ENCODE measurements around the gene UPB1.

UPB1 gene

GRCh38 chr22:24494528-24495364 is at the start of gene UPB1:
Gene UPB1 (plus strand): TSS chr22:24495332. CDS start chr22:24495404, 72 bp downstream.
- Histone ChIP-seq H3K9me3 (ENCODE audit: control insufficient read depth, low read depth, low read length) (no peaks in the 10 kb centered on the region), H3K9ac (ENCODE audit: low read length) (no peak within 1 kb of the TSS), H3K27me3 (ENCODE audit: control insufficient read depth, insufficient read depth, low read length) (peaks cover 53% of the 10 kb centered on the region), H3K27ac (ENCODE audit: low read length) (no peak within 1 kb of the TSS), H3K4me3 (ENCODE audit: low read length) (peak within 1 kb of the TSS; percentile 51), H3K36me3 (ENCODE audit: control insufficient read depth, low read depth, low read length) (no peaks in the 10 kb centered on the region), H3K4me1 (ENCODE audit: control insufficient read depth, low read depth, low read length) (no peaks in the 10 kb centered on the region)

GRCh38 chr22:24445481-24446259 is 49.5 kb upstream of the UPB1 start:
- Histone ChIP-seq H3K4me3 (ENCODE audit: low read length) (no peak overlapping the region), H3K27me3 (ENCODE audit: control insufficient read depth, insufficient read depth, low read length) (no peaks in the 10 kb centered on the region), H3K9ac (ENCODE audit: low read length) (no peak overlapping the region), H3K36me3 (ENCODE audit: control insufficient read depth, low read depth, low read length) (no peaks in the 10 kb centered on the region), H3K27ac (ENCODE audit: low read length) (no peak overlapping the region), H3K4me1 (ENCODE audit: control insufficient read depth, low read depth, low read length) (peaks cover 12% of the 10 kb centered on the region), H3K9me3 (ENCODE audit: control insufficient read depth, low read depth, low read length) (no peaks in the 10 kb centered on the region)

GRCh38 chr22:24446260-24446611 is 48.9 kb upstream of the UPB1 start:
- Histone ChIP-seq H3K36me3 (ENCODE audit: control insufficient read depth, low read depth, low read length) (no peaks in the 10 kb centered on the region), H3K9ac (ENCODE audit: low read length) (no peak overlapping the region), H3K4me1 (ENCODE audit: control insufficient read depth, low read depth, low read length) (peaks cover 12% of the 10 kb centered on the region), H3K4me3 (ENCODE audit: low read length) (no peak overlapping the region), H3K27me3 (ENCODE audit: control insufficient read depth, insufficient read depth, low read length) (no peaks in the 10 kb centered on the region), H3K9me3 (ENCODE audit: control insufficient read depth, low read depth, low read length) (no peaks in the 10 kb centered on the region), H3K27ac (ENCODE audit: low read length) (no peak overlapping the region)

GRCh38 chr22:24450610-24451009 is 44.5 kb upstream of the UPB1 start:
- H3K9ac ChIP-seq (ENCODE audit: low read length): no peak overlapping the region
- H3K4me3 ChIP-seq (ENCODE audit: low read length): no peak overlapping the region
- no peaks in the 10 kb centered on the region for H3K27me3 ChIP-seq (ENCODE audit: control insufficient read depth, insufficient read depth, low read length)
- no peaks in the 10 kb centered on the region for H3K36me3 ChIP-seq (ENCODE audit: control insufficient read depth, low read depth, low read length)
- H3K4me1 ChIP-seq (ENCODE audit: control insufficient read depth, low read depth, low read length): peaks cover 3% of the 10 kb centered on the region
- no peak overlapping the region for H3K27ac ChIP-seq (ENCODE audit: low read length)
- H3K9me3 ChIP-seq (ENCODE audit: control insufficient read depth, low read depth, low read length): no peaks in the 10 kb centered on the region

GRCh38 chr22:24451162-24451561 is 44.0 kb upstream of the UPB1 start:
- H3K36me3 ChIP-seq (ENCODE audit: control insufficient read depth, low read depth, low read length): no peaks in the 10 kb centered on the region
- no peaks in the 10 kb centered on the region for H3K27me3 ChIP-seq (ENCODE audit: control insufficient read depth, insufficient read depth, low read length)
- H3K4me3 ChIP-seq (ENCODE audit: low read length): no peak overlapping the region
- H3K9me3 ChIP-seq (ENCODE audit: control insufficient read depth, low read depth, low read length): no peaks in the 10 kb centered on the region
- H3K4me1 ChIP-seq (ENCODE audit: control insufficient read depth, low read depth, low read length): no peaks in the 10 kb centered on the region
- no peak overlapping the region for H3K9ac ChIP-seq (ENCODE audit: low read length)
- no peak overlapping the region for H3K27ac ChIP-seq (ENCODE audit: low read length)

- Histone ChIP-seq H3K36me3 (ENCODE audit: control insufficient read depth, low read depth, low read length) (no peaks in the 10 kb centered on the region), H3K9me3 (ENCODE audit: control insufficient read depth, low read depth, low read length) (no peaks in the 10 kb centered on the region), H3K9ac (ENCODE audit: low read length) (no peak overlapping the region), H3K4me1 (ENCODE audit: control insufficient read depth, low read depth, low read length) (no peaks in the 10 kb centered on the region), H3K4me3 (ENCODE audit: low read length) (no peak overlapping the region), H3K27ac (ENCODE audit: low read length) (no peak overlapping the region), H3K27me3 (ENCODE audit: control insufficient read depth, insufficient read depth, low read length) (no peaks in the 10 kb centered on the region)
Observed at GRCh38 chr22:24453853-24454252, 41.3 kb upstream of the UPB1 start.

GRCh38 chr22:24455039-24455438 is 40.1 kb upstream of the UPB1 start:
- Histone ChIP-seq H3K4me3 (ENCODE audit: low read length) (no peak overlapping the region), H3K4me1 (ENCODE audit: control insufficient read depth, low read depth, low read length) (no peaks in the 10 kb centered on the region), H3K9ac (ENCODE audit: low read length) (no peak overlapping the region), H3K27ac (ENCODE audit: low read length) (no peak overlapping the region), H3K27me3 (ENCODE audit: control insufficient read depth, insufficient read depth, low read length) (no peaks in the 10 kb centered on the region), H3K9me3 (ENCODE audit: control insufficient read depth, low read depth, low read length) (no peaks in the 10 kb centered on the region), H3K36me3 (ENCODE audit: control insufficient read depth, low read depth, low read length) (no peaks in the 10 kb centered on the region)

GRCh38 chr22:24455751-24456426 is 39.2 kb upstream of the UPB1 start:
- Histone ChIP-seq H3K4me1 (ENCODE audit: control insufficient read depth, low read depth, low read length) (peaks cover 6% of the 10 kb centered on the region), H3K9me3 (ENCODE audit: control insufficient read depth, low read depth, low read length) (no peaks in the 10 kb centered on the region), H3K27me3 (ENCODE audit: control insufficient read depth, insufficient read depth, low read length) (no peaks in the 10 kb centered on the region), H3K36me3 (ENCODE audit: control insufficient read depth, low read depth, low read length) (no peaks in the 10 kb centered on the region), H3K4me3 (ENCODE audit: low read length) (no peak overlapping the region), H3K9ac (ENCODE audit: low read length) (no peak overlapping the region), H3K27ac (ENCODE audit: low read length) (no peak overlapping the region)

- Histone ChIP-seq H3K4me1 (ENCODE audit: control insufficient read depth, low read depth, low read length) (peaks cover 7% of the 10 kb centered on the region), H3K27ac (ENCODE audit: low read length) (no peak overlapping the region), H3K4me3 (ENCODE audit: low read length) (no peak overlapping the region), H3K27me3 (ENCODE audit: control insufficient read depth, insufficient read depth, low read length) (no peaks in the 10 kb centered on the region), H3K9me3 (ENCODE audit: control insufficient read depth, low read depth, low read length) (no peaks in the 10 kb centered on the region), H3K36me3 (ENCODE audit: control insufficient read depth, low read depth, low read length) (no peaks in the 10 kb centered on the region), H3K9ac (ENCODE audit: low read length) (no peak overlapping the region)
Observed at GRCh38 chr22:24457894-24458420, 37.2 kb upstream of the UPB1 start.

- Histone ChIP-seq H3K4me1 (ENCODE audit: control insufficient read depth, low read depth, low read length) (peaks cover 7% of the 10 kb centered on the region), H3K27me3 (ENCODE audit: control insufficient read depth, insufficient read depth, low read length) (no peaks in the 10 kb centered on the region)
Observed at GRCh38 chr22:24459911-24460310, 35.2 kb upstream of the UPB1 start.

GRCh38 chr22:24460418-24461089 is 34.6 kb upstream of the UPB1 start:
- H3K4me3 ChIP-seq (ENCODE audit: low read length): no peak overlapping the region
- H3K4me1 ChIP-seq (ENCODE audit: control insufficient read depth, low read depth, low read length): peaks cover 7% of the 10 kb centered on the region

More at GRCh38 chr22:24459911-24460310, 35.2 kb upstream of the UPB1 start:
- no peaks in the 10 kb centered on the region for H3K9me3 ChIP-seq (ENCODE audit: control insufficient read depth, low read depth, low read length)
- no peak overlapping the region for H3K27ac ChIP-seq (ENCODE audit: low read length)
- no peak overlapping the region for H3K4me3 ChIP-seq (ENCODE audit: low read length)
- no peaks in the 10 kb centered on the region for H3K36me3 ChIP-seq (ENCODE audit: control insufficient read depth, low read depth, low read length)
- H3K9ac ChIP-seq (ENCODE audit: low read length): no peak overlapping the region

More at GRCh38 chr22:24460418-24461089, 34.6 kb upstream of the UPB1 start:
- Histone ChIP-seq H3K27ac (ENCODE audit: low read length) (no peak overlapping the region), H3K36me3 (ENCODE audit: control insufficient read depth, low read depth, low read length) (no peaks in the 10 kb centered on the region), H3K9me3 (ENCODE audit: control insufficient read depth, low read depth, low read length) (no peaks in the 10 kb centered on the region), H3K9ac (ENCODE audit: low read length) (no peak overlapping the region), H3K27me3 (ENCODE audit: control insufficient read depth, insufficient read depth, low read length) (no peaks in the 10 kb centered on the region)
